HEK293 (cell line): Measurements from ENCODE around the gene WAS.
A peak's percentile ranks its signal among the peaks of the same experiment; 100 is the strongest.

ENCODE experiments used
- KLF1 ChIP-seq: fragments of 450-650 bp; formaldehyde crosslinking; IDR thresholded peaks from 2 replicates; pipeline ENCODE4 v1.5.1; 2016; ENCODE audit warnings: missing biosample characterization, missing genetic modification characterization
- KLF9 ChIP-seq: fragments of 450-650 bp; formaldehyde crosslinking; IDR thresholded peaks from 2 replicates; pipeline ENCODE4 v1.5.1; 2016; ENCODE audit warnings: missing biosample characterization, missing genetic modification characterization, low read depth
- OVOL3 ChIP-seq: fragments of 450-650 bp; formaldehyde crosslinking; IDR thresholded peaks from 2 replicates; pipeline ENCODE4 v1.5.1; 2016; ENCODE audit warnings: missing biosample characterization, missing genetic modification characterization
- PRDM1 ChIP-seq: fragments of 450-650 bp; formaldehyde crosslinking; IDR thresholded peaks from 2 replicates; pipeline ENCODE4; 2016; ENCODE audit warnings: missing biosample characterization, missing genetic modification characterization
- SALL2 ChIP-seq: fragments of 450-650 bp; formaldehyde crosslinking; IDR thresholded peaks from 2 replicates; pipeline ENCODE4 v1.5.0; 2017; ENCODE audit warnings: missing biosample characterization, mild to moderate bottlenecking, missing genetic modification characterization, borderline replicate concordance
- SP3 ChIP-seq: fragments of 450-650 bp; formaldehyde crosslinking; IDR thresholded peaks from 2 replicates; pipeline ENCODE4 v1.5.1; 2016; ENCODE audit warnings: missing biosample characterization, missing genetic modification characterization
- ZBTB48 ChIP-seq: fragments of 450-650 bp; formaldehyde crosslinking; IDR thresholded peaks from 2 replicates; pipeline ENCODE4 v1.5.1; 2016; ENCODE audit warnings: missing biosample characterization, missing genetic modification characterization
- ZEB2 ChIP-seq: fragments of 450-650 bp; formaldehyde crosslinking; IDR thresholded peaks from 2 replicates; pipeline ENCODE4 v1.5.1; 2016; ENCODE audit warnings: missing biosample characterization, missing genetic modification characterization
- ZFHX2 ChIP-seq: fragments of 450-650 bp; formaldehyde crosslinking; conservative IDR thresholded peaks from 2 replicates; pipeline ENCODE4 v1.5.1; 2016; ENCODE audit warnings: missing biosample characterization, missing genetic modification characterization
- ZNF146 ChIP-seq: fragments of 450-650 bp; formaldehyde crosslinking; IDR thresholded peaks from 2 replicates; pipeline ENCODE4 v1.5.1; 2016; ENCODE audit warnings: missing biosample characterization, missing genetic modification characterization
- ZNF184 ChIP-seq: fragments of 450-650 bp; IDR thresholded peaks from 2 replicates; pipeline ENCODE4 v1.5.1; 2018; ENCODE audit warnings: missing biosample characterization, mild to moderate bottlenecking, missing genetic modification characterization
- ZNF2 ChIP-seq: fragments of 450-650 bp; formaldehyde crosslinking; IDR thresholded peaks from 2 replicates; pipeline ENCODE4 v1.5.1; 2016; ENCODE audit warnings: missing biosample characterization, missing genetic modification characterization
- ZNF214 ChIP-seq: fragments of 450-650 bp; formaldehyde crosslinking; IDR thresholded peaks from 2 replicates; pipeline ENCODE4 v1.5.1; 2017; ENCODE audit warnings: missing biosample characterization, mild to moderate bottlenecking, missing genetic modification characterization, borderline replicate concordance
- ZNF24 ChIP-seq: fragments of 450-650 bp; formaldehyde crosslinking; IDR thresholded peaks from 2 replicates; pipeline ENCODE4 v1.5.1; 2016; ENCODE audit warnings: missing biosample characterization, missing genetic modification characterization
- ZNF335 ChIP-seq: fragments of 450-650 bp; formaldehyde crosslinking; conservative IDR thresholded peaks from 2 replicates; pipeline ENCODE4 v1.5.1; 2016; ENCODE audit warnings: missing biosample characterization, missing genetic modification characterization
- ZNF394 ChIP-seq: fragments of 450-650 bp; formaldehyde crosslinking; IDR thresholded peaks from 2 replicates; pipeline ENCODE4 v1.5.1; 2016; ENCODE audit warnings: missing biosample characterization, missing genetic modification characterization, mild to moderate bottlenecking, moderate library complexity, borderline replicate concordance
- ZSCAN30 ChIP-seq: fragments of 450-650 bp; IDR thresholded peaks from 2 replicates; pipeline ENCODE4 v1.5.1; 2018; ENCODE audit warnings: missing biosample characterization, mild to moderate bottlenecking, missing genetic modification characterization, moderate library complexity
- TF ChIP-seq, protein P1 (sequence below): fragments of 450-650 bp; formaldehyde crosslinking; IDR thresholded peaks from 2 replicates; pipeline ENCODE4 v1.5.1; 2016; ENCODE audit warnings: missing biosample characterization, missing genetic modification characterization
- TF ChIP-seq, protein P2 (sequence below): fragments of 450-650 bp; formaldehyde crosslinking; IDR thresholded peaks from 2 replicates; pipeline ENCODE4 v1.5.1; 2016; ENCODE audit warnings: missing biosample characterization, missing genetic modification characterization
- TF ChIP-seq, protein P3 (sequence below): fragments of 450-650 bp; formaldehyde crosslinking; IDR thresholded peaks from 2 replicates; pipeline ENCODE4 v1.5.1; 2016; ENCODE audit warnings: missing biosample characterization, missing genetic modification characterization
- TF ChIP-seq, protein P4 (sequence below): fragments of 450-650 bp; formaldehyde crosslinking; IDR thresholded peaks from 2 replicates; pipeline ENCODE4 v1.5.1; 2016; ENCODE audit warnings: missing biosample characterization, missing genetic modification characterization
- TF ChIP-seq, protein P5 (sequence below): fragments of 450-650 bp; formaldehyde crosslinking; IDR thresholded peaks from 2 replicates; pipeline ENCODE4 v1.5.1; 2016; ENCODE audit warnings: missing biosample characterization, missing genetic modification characterization
- TF ChIP-seq, protein P6 (sequence below): fragments of 450-650 bp; IDR thresholded peaks from 2 replicates; pipeline ENCODE4 v1.5.1; 2018; ENCODE audit warnings: missing biosample characterization, missing genetic modification characterization
- TF ChIP-seq, protein P7 (sequence below): fragments of 450-650 bp; formaldehyde crosslinking; IDR thresholded peaks from 2 replicates; pipeline ENCODE4 v1.5.1; 2016; ENCODE audit warnings: missing biosample characterization, missing genetic modification characterization

Gene WAS

DNA sequence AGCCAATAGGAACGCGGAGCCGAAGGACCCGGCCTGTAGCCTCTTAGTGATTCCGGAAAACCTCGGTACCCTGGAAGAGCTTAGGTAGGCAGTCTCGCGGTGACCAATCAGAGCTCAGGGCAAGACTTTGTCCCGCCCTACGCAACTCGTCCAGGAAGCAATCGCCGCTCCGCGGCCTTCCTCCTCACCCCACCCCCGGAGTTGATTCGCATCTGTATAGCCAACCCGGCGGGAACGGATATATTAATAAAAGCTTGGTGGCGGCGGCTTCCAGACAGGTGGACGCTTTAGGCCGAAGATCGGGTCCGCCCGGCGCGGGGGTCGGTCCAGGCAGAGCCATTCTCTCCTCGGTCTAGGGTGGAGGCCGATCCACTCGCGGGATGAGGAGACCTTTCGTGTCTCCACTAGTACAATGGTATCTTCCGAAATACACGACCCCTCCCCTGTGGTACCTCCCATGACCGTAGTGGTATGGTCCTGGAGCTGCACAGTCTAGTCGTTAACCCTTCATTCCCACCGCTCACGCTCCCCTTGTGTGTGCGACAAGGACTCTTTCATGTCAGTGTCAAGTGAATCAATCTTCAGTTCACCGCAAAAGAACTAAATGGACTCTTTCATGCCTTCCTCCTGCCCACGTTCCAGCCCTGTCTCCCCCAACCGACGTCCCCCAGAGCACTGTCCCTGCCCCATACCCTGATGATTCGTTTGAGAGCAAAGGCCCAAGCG is 53.8 kb downstream of the WAS start (continued):
- TF ChIP-seq, protein P1, sequence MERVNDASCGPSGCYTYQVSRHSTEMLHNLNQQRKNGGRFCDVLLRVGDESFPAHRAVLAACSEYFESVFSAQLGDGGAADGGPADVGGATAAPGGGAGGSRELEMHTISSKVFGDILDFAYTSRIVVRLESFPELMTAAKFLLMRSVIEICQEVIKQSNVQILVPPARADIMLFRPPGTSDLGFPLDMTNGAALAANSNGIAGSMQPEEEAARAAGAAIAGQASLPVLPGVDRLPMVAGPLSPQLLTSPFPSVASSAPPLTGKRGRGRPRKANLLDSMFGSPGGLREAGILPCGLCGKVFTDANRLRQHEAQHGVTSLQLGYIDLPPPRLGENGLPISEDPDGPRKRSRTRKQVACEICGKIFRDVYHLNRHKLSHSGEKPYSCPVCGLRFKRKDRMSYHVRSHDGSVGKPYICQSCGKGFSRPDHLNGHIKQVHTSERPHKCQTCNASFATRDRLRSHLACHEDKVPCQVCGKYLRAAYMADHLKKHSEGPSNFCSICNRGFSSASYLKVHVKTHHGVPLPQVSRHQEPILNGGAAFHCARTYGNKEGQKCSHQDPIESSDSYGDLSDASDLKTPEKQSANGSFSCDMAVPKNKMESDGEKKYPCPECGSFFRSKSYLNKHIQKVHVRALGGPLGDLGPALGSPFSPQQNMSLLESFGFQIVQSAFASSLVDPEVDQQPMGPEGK (tag by site-specific recombination) = peak; percentile 54; the same call in 1 of the 2 replicates
- TF ChIP-seq ZNF2 = peak; percentile 84; the same call in 1 of the 2 replicates
- peak; percentile 34 for TF ChIP-seq ZFHX2
- TF ChIP-seq ZNF335 = peak; percentile 67
- peak; percentile 59 for TF ChIP-seq ZBTB48 (tag by site-specific recombination)
- TF ChIP-seq ZNF394 = peak; percentile 24; the same call in 1 of the 2 replicates
- TF ChIP-seq ZNF24 (tag by site-specific recombination) = 0 out of 2 replicates have a peak, but pooled peaks have one; percentile 36
- TF ChIP-seq PRDM1 (tag by site-specific recombination) = no peak
- TF ChIP-seq, protein P2, sequence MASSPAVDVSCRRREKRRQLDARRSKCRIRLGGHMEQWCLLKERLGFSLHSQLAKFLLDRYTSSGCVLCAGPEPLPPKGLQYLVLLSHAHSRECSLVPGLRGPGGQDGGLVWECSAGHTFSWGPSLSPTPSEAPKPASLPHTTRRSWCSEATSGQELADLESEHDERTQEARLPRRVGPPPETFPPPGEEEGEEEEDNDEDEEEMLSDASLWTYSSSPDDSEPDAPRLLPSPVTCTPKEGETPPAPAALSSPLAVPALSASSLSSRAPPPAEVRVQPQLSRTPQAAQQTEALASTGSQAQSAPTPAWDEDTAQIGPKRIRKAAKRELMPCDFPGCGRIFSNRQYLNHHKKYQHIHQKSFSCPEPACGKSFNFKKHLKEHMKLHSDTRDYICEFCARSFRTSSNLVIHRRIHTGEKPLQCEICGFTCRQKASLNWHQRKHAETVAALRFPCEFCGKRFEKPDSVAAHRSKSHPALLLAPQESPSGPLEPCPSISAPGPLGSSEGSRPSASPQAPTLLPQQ (tag by site-specific recombination) = peak; percentile 75; the same call in 1 of the 2 replicates
- 0 out of 2 replicates have a peak, but pooled peaks have one; percentile 21 for TF ChIP-seq ZNF146 (tag by site-specific recombination)
- TF ChIP-seq, protein P3, sequence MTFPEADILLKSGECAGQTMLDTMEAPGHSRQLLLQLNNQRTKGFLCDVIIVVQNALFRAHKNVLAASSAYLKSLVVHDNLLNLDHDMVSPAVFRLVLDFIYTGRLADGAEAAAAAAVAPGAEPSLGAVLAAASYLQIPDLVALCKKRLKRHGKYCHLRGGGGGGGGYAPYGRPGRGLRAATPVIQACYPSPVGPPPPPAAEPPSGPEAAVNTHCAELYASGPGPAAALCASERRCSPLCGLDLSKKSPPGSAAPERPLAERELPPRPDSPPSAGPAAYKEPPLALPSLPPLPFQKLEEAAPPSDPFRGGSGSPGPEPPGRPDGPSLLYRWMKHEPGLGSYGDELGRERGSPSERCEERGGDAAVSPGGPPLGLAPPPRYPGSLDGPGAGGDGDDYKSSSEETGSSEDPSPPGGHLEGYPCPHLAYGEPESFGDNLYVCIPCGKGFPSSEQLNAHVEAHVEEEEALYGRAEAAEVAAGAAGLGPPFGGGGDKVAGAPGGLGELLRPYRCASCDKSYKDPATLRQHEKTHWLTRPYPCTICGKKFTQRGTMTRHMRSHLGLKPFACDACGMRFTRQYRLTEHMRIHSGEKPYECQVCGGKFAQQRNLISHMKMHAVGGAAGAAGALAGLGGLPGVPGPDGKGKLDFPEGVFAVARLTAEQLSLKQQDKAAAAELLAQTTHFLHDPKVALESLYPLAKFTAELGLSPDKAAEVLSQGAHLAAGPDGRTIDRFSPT = no peak
- peak; percentile 66 for TF ChIP-seq KLF9 (tag by site-specific recombination)
- no peak for TF ChIP-seq ZNF214 (tag by site-specific recombination)
- no peak for TF ChIP-seq OVOL3
- TF ChIP-seq, protein P4, sequence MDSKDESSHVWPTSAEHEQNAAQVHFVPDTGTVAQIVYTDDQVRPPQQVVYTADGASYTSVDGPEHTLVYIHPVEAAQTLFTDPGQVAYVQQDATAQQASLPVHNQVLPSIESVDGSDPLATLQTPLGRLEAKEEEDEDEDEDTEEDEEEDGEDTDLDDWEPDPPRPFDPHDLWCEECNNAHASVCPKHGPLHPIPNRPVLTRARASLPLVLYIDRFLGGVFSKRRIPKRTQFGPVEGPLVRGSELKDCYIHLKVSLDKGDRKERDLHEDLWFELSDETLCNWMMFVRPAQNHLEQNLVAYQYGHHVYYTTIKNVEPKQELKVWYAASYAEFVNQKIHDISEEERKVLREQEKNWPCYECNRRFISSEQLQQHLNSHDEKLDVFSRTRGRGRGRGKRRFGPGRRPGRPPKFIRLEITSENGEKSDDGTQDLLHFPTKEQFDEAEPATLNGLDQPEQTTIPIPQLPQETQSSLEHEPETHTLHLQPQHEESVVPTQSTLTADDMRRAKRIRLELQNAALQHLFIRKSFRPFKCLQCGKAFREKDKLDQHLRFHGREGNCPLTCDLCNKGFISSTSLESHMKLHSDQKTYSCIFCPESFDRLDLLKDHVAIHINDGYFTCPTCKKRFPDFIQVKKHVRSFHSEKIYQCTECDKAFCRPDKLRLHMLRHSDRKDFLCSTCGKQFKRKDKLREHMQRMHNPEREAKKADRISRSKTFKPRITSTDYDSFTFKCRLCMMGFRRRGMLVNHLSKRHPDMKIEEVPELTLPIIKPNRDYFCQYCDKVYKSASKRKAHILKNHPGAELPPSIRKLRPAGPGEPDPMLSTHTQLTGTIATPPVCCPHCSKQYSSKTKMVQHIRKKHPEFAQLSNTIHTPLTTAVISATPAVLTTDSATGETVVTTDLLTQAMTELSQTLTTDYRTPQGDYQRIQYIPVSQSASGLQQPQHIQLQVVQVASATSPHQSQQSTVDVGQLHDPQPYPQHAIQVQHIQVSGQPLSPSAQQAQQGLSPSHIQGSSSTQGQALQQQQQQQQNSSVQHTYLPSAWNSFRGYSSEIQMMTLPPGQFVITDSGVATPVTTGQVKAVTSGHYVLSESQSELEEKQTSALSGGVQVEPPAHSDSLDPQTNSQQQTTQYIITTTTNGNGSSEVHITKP (tag by site-specific recombination) = peak; percentile 99
- peak; percentile 56 for TF ChIP-seq SP3 (tag by site-specific recombination)
- TF ChIP-seq, protein P5, sequence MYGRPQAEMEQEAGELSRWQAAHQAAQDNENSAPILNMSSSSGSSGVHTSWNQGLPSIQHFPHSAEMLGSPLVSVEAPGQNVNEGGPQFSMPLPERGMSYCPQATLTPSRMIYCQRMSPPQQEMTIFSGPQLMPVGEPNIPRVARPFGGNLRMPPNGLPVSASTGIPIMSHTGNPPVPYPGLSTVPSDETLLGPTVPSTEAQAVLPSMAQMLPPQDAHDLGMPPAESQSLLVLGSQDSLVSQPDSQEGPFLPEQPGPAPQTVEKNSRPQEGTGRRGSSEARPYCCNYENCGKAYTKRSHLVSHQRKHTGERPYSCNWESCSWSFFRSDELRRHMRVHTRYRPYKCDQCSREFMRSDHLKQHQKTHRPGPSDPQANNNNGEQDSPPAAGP (tag by site-specific recombination) = peak; percentile 66
- TF ChIP-seq ZEB2 (tag by site-specific recombination) = peak; percentile 56
- TF ChIP-seq, protein P6, sequence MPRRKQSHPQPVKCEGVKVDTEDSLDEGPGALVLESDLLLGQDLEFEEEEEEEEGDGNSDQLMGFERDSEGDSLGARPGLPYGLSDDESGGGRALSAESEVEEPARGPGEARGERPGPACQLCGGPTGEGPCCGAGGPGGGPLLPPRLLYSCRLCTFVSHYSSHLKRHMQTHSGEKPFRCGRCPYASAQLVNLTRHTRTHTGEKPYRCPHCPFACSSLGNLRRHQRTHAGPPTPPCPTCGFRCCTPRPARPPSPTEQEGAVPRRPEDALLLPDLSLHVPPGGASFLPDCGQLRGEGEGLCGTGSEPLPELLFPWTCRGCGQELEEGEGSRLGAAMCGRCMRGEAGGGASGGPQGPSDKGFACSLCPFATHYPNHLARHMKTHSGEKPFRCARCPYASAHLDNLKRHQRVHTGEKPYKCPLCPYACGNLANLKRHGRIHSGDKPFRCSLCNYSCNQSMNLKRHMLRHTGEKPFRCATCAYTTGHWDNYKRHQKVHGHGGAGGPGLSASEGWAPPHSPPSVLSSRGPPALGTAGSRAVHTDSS = peak; percentile 80
- peak; percentile 71; the same call in 1 of the 2 replicates for TF ChIP-seq ZSCAN30 (tag by site-specific recombination)
- TF ChIP-seq ZNF184 (tag by site-specific recombination) = 0 out of 2 replicates have a peak, but pooled peaks have one; percentile 13
- TF ChIP-seq SALL2 (tag by site-specific recombination) = no peak
- peak; percentile 39; the same call in 1 of the 2 replicates for TF ChIP-seq KLF1 (tag by site-specific recombination)
- TF ChIP-seq, protein P7, sequence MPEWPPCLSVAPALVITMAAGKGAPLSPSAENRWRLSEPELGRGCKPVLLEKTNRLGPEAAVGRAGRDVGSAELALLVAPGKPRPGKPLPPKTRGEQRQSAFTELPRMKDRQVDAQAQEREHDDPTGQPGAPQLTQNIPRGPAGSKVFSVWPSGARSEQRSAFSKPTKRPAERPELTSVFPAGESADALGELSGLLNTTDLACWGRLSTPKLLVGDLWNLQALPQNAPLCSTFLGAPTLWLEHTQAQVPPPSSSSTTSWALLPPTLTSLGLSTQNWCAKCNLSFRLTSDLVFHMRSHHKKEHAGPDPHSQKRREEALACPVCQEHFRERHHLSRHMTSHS = no peak
